Lung (tissue), 12 donors: ENCODE data around the gene ARHGAP45. TPM values are rescaled to one million over a fixed set of nuclear protein-coding genes. Genes with fewer than 3 reads are reported as not detected.

Source experiments
- ATAC-seq: fragments of 200-7000 bp; cut with Tn5 transposase; one replicate; pipeline ENCODE4 v1.9.1; 2020; ENCODE audit warnings: moderate number of reproducible peaks; ENCODE audit not compliant: insufficient read depth, low FRiP score
- DNase-seq, 3 donors: peaks; one replicate each; pipeline ENCODE4 v3.0.0-alpha.2; 2013 to 2017
- H3K27ac ChIP-seq, 2 donors: one replicate each; pipeline ENCODE4 v1.5.1; 2013; ENCODE audit warnings: mild to moderate bottlenecking in 2 of 2, moderate library complexity in 2 of 2, control low read depth in 1 of 2, inconsistent platforms in 1 of 2, low read depth in 1 of 2, low read length in 1 of 2
- H3K27me3 ChIP-seq, 3 donors: one replicate each; pipeline ENCODE4 v1.5.1; 2013; ENCODE audit warnings: low read length in 2 of 3; ENCODE audit not compliant: control insufficient read depth in 3 of 3, insufficient read depth in 3 of 3
- H3K36me3 ChIP-seq, 4 donors: one replicate each; pipeline ENCODE4 v1.5.1; 2013; ENCODE audit warnings: low read length in 4 of 4, mild to moderate bottlenecking in 1 of 4, moderate library complexity in 1 of 4; ENCODE audit not compliant: control insufficient read depth in 4 of 4, insufficient read depth in 4 of 4
- H3K4me1 ChIP-seq, 5 donors: one replicate each; pipeline ENCODE4 v1.5.1; 2013; ENCODE audit warnings: low read length in 5 of 5, mild to moderate bottlenecking in 2 of 5, moderate library complexity in 1 of 5; ENCODE audit not compliant: control insufficient read depth in 5 of 5, insufficient read depth in 5 of 5
- H3K4me3 ChIP-seq: one replicate; pipeline ENCODE4 v1.5.1; 2013; ENCODE audit warnings: mild to moderate bottlenecking, control low read depth, moderate library complexity
- H3K9ac ChIP-seq, 2 donors: one replicate each; pipeline ENCODE4 v1.5.1; 2013; ENCODE audit warnings: low read length in 2 of 2, control low read depth in 1 of 2; ENCODE audit not compliant: insufficient read depth in 1 of 2
- H3K9me3 ChIP-seq, 4 donors: one replicate each; pipeline ENCODE4 v1.5.1; 2013; ENCODE audit warnings: low read length in 3 of 4, mild to moderate bottlenecking in 1 of 4, moderate library complexity in 1 of 4; ENCODE audit not compliant: control insufficient read depth in 4 of 4, insufficient read depth in 3 of 4
- WGBS, 2 donors: extraction: QIAGEN DNeasy Blood & Tissue Kit; methylation state at CpG; one replicate each; pipeline ENCODE4 v1.1.7; 2013; 5-methylcytosine and 5-hydroxymethylcytosine counted together
- polyA plus RNA-seq, 2 donors: library from polyadenylated mRNA; stranded (reverse); fragments of 200-250 nt; gene quantifications; one replicate each; pipeline ENCODE4 v1.2.1, GENCODE V29; 2013
- total RNA-seq, 2 donors: library from RNA; depleted of rRNA in 1 of 2; stranded (reverse); fragments of >200 nt in 1 of 2; gene quantifications; one replicate each; pipeline ENCODE4 v1.2.1, GENCODE V29; 2014 to 2021
- TF ChIP-seq, protein P1 (sequence below): IDR thresholded peaks from 2 replicates; pipeline ENCODE4 v1.5.1; 2012; ENCODE audit warnings: mild to moderate bottlenecking; ENCODE audit errors: control extremely low read depth, extremely low read depth
- donor health status: control.
- donor health status: control.
- donor health status: Bipolar disorder and iron deficiency.
- donor health status: healthy.
- donor health status: DM: yes; HTN: yes; CAD: no.

ARHGAP45 gene
- total and polyA plus RNA-seq, 4 donors, result 23.8 to 117 (median 80.9) TPM

DNA sequence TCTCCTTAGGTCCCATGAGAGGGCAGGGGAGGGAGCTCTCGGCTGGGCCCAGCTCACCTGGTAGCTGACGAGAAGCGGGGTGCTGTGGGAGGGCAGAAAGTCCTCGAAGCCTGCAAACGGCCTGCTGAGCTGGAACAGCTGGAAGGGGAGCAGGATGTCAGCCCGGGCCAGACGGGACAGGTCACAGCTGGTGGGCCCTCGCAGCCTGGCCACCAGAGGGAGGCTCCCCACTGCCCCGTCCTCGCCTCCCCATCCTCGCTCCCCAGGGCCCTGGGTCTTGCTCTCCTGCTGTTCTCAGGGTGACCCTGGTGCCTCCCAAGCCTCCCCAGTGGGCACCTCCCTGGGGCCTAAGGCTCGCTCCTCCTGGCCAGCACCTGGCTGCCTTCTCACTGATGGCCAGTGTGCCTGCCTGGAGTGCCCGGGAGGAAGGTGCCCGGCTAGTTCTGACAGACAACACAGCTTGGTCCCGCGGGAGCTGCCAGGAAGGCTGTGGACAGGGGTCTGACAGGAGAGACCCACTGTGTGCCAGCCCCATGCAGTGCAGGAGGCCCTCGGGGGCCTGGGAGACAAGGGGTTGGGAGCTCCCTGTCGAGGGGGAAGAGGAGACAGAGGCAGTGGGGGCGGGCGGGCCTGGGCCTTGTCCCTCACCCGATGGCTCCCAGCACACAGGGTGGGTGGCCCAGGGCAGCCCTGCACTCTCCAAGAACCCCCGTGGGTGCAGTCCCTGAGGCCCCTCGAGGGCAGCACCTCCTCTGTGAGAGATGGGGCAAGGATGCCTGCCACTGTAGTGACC lies 57.1 kb downstream of the ARHGAP45 start:
- H3K4me1 ChIP-seq, result peaks cover 0 to 3% (median 0%) of the 10 kb centered on the region in 5 donors
- no peak overlapping the region for H3K27ac ChIP-seq
- H3K27me3 ChIP-seq, result no peaks in the 10 kb centered on the region
- H3K9me3 ChIP-seq, result no peaks in the 10 kb centered on the region
- no peak overlapping the region for H3K9ac ChIP-seq
- TF ChIP-seq, protein P1, sequence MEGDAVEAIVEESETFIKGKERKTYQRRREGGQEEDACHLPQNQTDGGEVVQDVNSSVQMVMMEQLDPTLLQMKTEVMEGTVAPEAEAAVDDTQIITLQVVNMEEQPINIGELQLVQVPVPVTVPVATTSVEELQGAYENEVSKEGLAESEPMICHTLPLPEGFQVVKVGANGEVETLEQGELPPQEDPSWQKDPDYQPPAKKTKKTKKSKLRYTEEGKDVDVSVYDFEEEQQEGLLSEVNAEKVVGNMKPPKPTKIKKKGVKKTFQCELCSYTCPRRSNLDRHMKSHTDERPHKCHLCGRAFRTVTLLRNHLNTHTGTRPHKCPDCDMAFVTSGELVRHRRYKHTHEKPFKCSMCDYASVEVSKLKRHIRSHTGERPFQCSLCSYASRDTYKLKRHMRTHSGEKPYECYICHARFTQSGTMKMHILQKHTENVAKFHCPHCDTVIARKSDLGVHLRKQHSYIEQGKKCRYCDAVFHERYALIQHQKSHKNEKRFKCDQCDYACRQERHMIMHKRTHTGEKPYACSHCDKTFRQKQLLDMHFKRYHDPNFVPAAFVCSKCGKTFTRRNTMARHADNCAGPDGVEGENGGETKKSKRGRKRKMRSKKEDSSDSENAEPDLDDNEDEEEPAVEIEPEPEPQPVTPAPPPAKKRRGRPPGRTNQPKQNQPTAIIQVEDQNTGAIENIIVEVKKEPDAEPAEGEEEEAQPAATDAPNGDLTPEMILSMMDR, result no peak
- no peak for DNase-seq
- no peak for ATAC-seq
- WGBS, 2 donors, result 93 to 94% methylated on average over 20 to 23 of the region's 23 CpGs
- no peak overlapping the region for H3K4me3 ChIP-seq
- peaks cover 2 to 83% (median 27%) of the 10 kb centered on the region in 4 donors for H3K36me3 ChIP-seq

GRCh38 chr19:1125601-1126467 lies 58.9 kb downstream of the ARHGAP45 start:
- WGBS, 2 donors, result 86 to 89% methylated on average over 33 of the region's 33 CpGs
- no peak overlapping the region for H3K9ac ChIP-seq

DNA sequence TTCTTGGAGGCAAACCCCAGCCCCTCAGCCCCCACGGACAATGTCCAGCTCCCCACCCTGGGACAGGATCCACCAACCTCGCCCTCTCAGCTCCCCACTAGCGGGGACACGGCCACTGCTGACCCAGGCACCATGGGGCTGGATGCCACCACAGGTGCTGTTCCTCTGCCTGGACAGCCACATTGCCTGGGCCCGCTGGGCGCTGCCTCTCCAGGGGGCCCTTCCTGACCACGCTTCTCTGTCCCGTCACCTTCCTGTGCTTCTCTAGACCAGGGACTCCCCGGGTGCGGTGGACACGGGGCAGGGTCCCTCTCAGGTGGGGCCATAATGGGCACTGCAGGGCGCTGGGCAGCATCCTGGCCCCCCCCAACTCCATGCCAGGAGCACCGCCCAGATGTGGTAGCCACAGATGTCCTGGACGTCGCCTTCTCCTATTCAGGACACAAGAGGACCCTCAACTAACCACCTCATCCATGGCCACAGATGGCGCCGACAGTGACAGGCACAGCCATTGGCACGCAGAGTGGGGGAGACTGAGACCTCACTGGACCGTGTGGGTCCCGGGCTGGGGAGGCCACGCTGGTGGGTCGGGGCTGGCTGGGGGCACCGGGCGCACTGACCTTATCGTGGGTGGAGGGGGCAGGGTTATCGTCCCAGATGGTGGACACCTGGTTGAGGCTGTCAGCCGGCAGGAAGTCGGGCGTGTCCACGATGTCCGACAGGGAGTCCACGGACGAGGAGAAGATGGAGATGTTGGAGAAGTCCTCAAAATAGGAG lies 60.2 kb downstream of the ARHGAP45 start:
- Histone ChIP-seq H3K27me3 (no peaks in the 10 kb centered on the region), H3K9ac (no peak overlapping the region), H3K9me3 (no peaks in the 10 kb centered on the region), H3K4me3 (no peak overlapping the region), H3K27ac (no peak overlapping the region), H3K4me1 (peaks cover 0 to 10% (median 6%) of the 10 kb centered on the region in 5 donors), H3K36me3 (peaks cover 0 to 61% (median 21%) of the 10 kb centered on the region in 4 donors)
- TF ChIP-seq, protein P1, result no peak
- ATAC-seq, result no peak
- DNase-seq, result no peak
- WGBS, 2 donors, result 93 to 96% methylated on average over 33 of the region's 33 CpGs

More at GRCh38 chr19:1125601-1126467, 58.9 kb downstream of the ARHGAP45 start:
- ATAC-seq (no peak), DNase-seq (no peak)
- Histone ChIP-seq H3K27ac (no peak overlapping the region), H3K4me1 (peaks cover 0 to 9% (median 0%) of the 10 kb centered on the region in 5 donors), H3K36me3 (peaks cover 2 to 74% (median 25%) of the 10 kb centered on the region in 4 donors), H3K27me3 (no peaks in the 10 kb centered on the region), H3K4me3 (no peak overlapping the region), H3K9me3 (no peaks in the 10 kb centered on the region)
- TF ChIP-seq, protein P1, result no peak
